Measurements from ENCODE around the gene ACOXL. TPM values are rescaled to one million over a fixed set of nuclear protein-coding genes. Genes with fewer than 3 reads are reported as not detected.
A peak's percentile ranks its signal among the peaks of the same experiment; 100 is the strongest.

The ACOXL gene
- total RNA-seq, 1 donor from 2014 or later, result not detected

- DNase-seq, result no peak
These were observed 13.4 kb upstream of the ACOXL start for GRCh38 chr2:110718990-110719389.

- DNase-seq, result no peak
These were observed 11.8 kb upstream of the ACOXL start for GRCh38 chr2:110720547-110720946.

- DNase-seq, result no peak
These were observed 7.6 kb upstream of the ACOXL start for GRCh38 chr2:110724820-110725219.

- DNase-seq, result no peak
These were observed 7.0 kb upstream of the ACOXL start for GRCh38 chr2:110725370-110725769.

- no peak for DNase-seq
These were observed 6.5 kb upstream of the ACOXL start for GRCh38 chr2:110725859-110726258.

- no peak for DNase-seq
These were observed 6.1 kb upstream of the ACOXL start for GRCh38 chr2:110726285-110726684.

GRCh38 chr2:110727923-110728322 lies 4.5 kb upstream of the ACOXL start:
- DNase-seq, result no peak

GRCh38 chr2:110729106-110729505 lies 3.3 kb upstream of the ACOXL start:
- DNase-seq, result no peak

- DNase-seq, result no peak
These were observed 1.3 kb upstream of the ACOXL start for GRCh38 chr2:110731064-110731463.

GRCh38 chr2:110735366-110735765 lies 3.0 kb downstream of the ACOXL start:
- no peak for DNase-seq

GRCh38 chr2:110737783-110738182 lies 5.4 kb downstream of the ACOXL start:
- DNase-seq, result no peak

- no peak for DNase-seq
These were observed 8.5 kb downstream of the ACOXL start for GRCh38 chr2:110740747-110741349.

- no peak for DNase-seq
These were observed 9.2 kb downstream of the ACOXL start for GRCh38 chr2:110741491-110741980.

GRCh38 chr2:110742412-110742811 lies 10.0 kb downstream of the ACOXL start:
- DNase-seq, result no peak

- no peak for DNase-seq
These were observed 11.2 kb downstream of the ACOXL start for GRCh38 chr2:110743600-110743999.

GRCh38 chr2:110744429-110744828 lies 12.1 kb downstream of the ACOXL start:
- no peak for DNase-seq

GRCh38 chr2:110745048-110745447 lies 12.7 kb downstream of the ACOXL start:
- DNase-seq, result no peak

GRCh38 chr2:110746586-110747521 lies 14.5 kb downstream of the ACOXL start:
- no peak for DNase-seq

GRCh38 chr2:110747522-110748488 lies 15.4 kb downstream of the ACOXL start:
- DNase-seq, result no peak

GRCh38 chr2:110748489-110748867 lies 16.1 kb downstream of the ACOXL start:
- peak; percentile 15 for DNase-seq

- DNase-seq, result no peak
These were observed 19.3 kb downstream of the ACOXL start for GRCh38 chr2:110751642-110752041.

- DNase-seq, result no peak
These were observed 20.5 kb downstream of the ACOXL start for GRCh38 chr2:110752871-110753270.

Data from tongue (tissue), 2 donors.